NCI-H748 (cell line): ENCODE measurements around the gene GLIS1.

ENCODE experiments used
- DNase-seq: peaks from one replicate; lab custom pipeline; 2025; ENCODE audit not compliant: unreplicated experiment; lab: John Stamatoyannopoulos, UW

The GLIS1 gene

DNA sequence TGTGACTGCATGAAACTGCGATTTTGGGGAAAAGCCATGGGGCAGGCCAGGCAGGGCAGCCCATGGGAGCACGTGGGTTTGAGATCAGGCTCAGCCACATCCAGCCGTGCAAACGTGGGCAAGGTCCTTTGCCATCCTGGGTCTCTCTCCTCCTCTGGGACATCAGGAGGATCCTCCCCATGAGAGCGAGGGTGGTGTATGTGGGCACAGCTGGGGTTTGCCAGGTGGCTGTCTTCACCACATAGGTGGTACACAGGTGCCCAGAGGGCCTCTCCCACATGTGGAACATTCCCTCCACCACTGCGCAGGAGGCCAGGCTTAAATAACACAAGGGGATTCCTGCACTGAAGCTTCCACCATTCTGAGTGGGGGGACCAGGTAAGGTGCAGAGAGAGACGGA, 143.1 kb downstream of the GLIS1 start:
- DNase-seq = no peak

DNA sequence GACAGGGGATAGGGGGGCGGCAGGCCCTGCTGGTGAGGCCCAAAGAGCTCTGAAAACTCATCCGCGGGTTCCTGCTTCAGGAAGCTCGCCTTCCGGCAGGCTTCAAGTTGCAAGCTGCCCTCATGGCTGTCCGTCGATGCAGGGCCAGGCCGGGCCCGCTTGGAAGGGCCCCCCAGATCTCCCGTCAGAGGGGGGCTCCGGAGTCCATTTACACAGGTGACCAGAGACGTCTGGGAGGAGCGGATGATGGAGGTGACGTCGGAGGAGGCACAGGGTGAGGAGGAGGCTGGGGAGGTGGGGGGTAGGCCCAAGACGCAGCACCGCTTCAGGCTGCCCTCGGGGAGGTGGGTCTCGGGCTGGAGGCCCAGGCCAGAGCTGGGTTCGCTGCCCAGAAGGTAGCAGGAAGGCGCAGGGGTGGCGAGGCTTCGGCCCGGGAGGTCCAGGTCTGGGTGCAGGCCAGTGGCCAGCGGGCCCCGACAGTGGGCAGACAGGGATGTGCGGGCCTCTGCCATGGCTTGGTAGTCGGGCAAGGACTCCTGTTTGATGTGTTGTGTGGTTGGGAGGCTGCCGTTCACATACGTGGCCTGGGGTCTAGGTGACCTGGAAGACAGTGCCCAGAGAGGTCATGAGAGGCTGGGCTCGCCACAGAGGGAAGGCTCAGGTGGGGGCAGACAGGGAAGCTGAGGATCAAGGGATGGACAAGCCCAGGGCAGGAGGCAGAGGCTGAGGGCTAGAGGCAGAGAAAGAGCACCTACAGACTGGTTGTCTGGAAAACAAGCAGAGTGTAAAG, 144.4 kb downstream of the GLIS1 start:
- DNase-seq = no peak

DNA sequence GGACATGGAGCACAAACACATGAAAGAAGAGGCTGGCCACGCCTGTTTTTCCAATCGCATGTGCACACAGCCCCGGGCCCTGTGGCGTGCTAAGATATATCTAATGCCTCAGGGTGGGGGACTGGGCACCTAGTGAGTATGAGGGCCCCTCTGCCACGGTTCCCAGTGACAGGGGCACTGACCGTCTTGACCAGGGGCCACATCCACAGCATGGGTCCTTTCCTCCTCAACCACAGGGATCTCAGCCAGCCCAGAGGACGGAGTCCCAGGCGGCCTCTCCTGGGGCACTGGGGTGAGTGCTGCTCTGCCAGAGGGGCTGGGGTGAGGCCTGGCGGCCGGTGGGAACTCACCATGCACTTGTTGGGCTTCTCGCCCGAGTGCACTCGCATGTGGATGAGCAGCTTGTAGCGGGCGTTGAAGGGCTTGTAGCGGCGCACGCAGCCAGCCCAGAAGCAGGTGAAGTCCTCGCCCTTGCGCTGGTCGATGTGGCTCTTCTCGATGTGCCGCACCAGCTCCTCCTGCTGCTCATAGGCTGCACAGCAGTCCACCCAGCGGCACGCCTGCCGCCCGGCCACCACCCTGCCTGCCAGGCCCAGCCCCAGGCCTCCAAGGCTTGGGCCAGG, 145.1 kb downstream of the GLIS1 start:
- DNase-seq = no peak

DNA sequence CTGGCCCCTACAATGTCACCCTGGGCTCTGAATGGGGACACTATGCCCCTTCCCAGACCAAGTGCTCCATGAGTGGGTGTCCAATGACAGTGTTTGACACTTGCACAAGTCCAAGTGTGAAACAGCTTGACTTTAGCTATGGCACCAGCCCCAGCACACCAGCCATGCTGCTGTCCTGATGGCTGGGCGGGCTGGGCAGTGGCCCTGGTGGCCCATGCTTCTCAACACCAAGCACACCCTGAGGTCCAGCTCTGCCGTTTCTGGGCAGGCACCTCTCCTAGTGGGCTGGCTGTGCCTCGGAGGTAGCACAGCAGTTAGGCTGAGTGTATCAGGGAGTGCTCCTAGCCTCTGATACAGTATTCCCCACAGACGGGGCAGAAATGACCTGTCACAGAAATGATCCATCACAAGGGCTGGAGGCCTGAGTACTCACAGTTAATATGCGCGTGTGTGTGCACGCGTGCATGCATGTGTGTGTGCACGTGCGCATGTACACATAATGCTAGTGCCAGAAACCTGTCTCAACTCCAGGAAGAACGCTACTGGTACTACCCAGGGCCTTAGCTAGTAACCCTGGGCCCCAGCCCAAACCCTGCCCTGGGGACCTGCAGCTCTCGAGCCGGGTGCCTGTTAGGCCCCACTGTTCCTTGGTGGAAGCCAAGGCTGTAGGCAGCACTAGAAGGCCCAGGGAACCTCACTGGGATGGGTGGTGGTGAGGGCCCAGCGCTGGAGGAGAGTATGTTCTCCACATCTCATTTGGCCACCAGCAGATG, 145.8 kb downstream of the GLIS1 start:
- no peak for DNase-seq

DNA sequence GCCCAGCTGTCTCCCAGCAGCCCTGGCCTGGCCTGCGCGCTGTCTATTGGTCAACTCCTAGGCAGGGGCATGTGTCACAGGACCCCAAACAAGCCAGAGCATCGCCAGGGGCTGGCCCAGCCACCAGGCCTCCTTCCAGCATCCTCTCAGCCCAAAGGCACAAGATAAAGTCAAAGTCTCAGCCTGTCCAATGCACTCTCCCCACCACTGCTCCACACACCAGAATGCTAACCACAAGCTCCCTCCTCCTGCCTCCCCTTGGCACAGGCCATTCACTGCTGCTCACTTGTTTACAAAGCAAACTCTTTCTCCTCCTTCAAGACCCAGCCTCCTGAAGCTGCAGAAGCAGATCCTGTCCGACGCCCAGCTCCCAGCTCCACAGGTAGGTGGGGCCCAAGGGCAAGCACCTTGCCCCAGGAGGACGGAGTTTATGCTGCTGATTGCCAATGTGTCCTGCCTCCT, 146.4 kb downstream of the GLIS1 start:
- DNase-seq = peak; percentile 19

DNA sequence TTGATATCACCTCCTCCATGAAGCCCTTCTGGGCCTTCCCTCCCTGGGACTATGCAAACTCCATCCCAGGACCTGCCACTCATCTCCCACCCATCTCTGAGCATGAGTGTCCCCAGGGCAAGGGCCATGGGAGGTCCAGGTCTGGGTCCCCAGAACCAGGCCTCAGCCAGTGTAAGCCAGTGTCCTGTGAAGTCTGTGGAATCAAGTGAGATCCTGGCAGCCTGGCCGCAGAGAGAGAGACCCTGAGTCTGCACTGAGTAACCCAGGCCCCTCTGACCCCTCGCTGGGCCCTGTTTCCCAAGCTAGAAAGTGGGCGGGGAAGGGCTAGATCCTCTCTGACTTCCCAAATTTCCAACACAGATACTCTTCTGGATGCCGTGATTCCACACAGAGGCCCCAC, 147.0 kb downstream of the GLIS1 start:
- no peak for DNase-seq

DNA sequence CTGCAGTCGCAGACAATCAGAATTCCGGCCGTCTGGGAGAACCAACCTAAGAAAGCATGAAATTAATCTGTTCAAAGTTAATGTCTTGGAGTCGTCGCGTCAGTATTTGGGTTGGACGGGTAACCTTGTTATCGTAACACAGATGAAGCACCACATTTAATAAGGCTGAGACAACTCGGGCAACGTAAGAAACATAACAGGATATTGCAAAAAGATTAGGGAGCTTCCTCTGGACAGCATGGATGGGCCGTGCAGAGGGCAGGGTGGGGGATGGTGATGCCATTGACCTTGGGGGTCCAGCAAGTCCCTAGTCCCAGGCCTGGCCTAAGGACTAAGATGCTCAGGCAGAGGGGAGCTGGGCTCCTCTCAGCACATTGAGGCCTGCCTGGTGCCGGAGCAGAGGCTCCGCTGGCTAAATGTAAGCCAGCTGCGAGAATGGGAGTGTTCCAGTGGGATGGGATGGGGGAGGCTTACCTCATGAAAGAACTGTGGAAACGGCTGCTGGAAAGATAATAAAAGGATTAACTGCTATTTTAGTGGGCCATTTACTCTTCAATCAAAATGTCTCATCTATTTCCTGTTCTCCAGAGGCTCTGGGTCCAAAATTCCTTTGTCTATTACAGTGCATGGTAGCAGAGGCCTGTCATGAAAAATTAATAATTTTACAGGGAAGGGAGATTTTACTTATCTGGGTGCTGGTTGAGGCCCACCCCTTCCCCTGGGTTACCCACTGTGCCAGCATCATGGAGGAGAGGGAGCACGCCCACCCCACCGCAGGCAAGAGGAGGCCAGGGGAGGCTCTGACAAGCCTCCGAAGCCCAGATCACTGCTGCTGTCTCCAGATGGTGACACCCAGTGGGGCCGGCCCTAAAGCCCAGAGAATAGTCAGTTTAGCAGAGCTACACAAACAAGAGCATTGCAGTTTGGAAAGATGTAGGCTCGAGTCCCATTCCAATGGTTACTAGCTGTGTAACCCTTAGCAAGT, 148.1 kb downstream of the GLIS1 start:
- DNase-seq = no peak

- DNase-seq = no peak
Measured at GRCh38 chr1:53590104-53590503, 148.9 kb downstream of the GLIS1 start.

DNA sequence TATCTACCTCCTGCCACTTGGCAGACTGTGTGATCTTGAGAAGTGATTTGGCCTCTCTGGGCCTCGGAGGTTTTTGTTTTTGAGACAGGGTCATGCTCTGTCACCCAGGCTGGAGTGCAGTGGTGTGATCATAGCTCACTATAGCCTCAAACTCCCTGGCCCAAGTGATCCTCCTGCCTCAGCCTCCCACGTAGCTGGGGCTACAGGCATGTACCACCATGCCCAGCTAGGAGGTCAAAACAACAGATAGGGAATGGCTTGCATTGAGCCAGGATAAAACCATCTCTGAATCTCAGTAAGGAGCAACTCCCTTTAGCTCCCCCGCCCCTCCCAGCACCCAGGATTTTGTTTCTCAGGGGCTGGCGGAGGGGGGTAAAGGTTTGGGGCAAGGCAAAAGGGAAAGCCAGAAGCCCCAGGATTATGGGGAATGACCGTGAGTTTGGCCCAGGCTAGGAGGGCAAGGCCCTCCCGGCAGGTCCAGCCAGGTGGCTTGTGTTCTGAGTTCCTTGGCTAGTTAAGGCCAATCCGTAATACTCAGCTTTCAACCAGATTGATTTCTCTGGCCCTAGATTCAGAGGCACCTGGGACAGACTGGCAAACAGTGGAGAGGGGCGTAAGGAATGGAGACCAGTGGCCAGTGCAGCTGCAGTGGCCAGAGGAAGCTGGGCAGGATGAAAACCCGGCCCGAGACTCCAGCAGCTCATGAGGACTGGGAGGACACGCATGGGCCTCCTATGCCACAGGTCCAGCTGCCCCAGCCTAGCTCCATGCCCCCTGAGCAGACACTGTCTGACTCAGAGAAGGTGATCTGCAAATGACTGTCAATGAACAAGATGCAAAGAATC, 149.7 kb downstream of the GLIS1 start:
- no peak for DNase-seq

DNA sequence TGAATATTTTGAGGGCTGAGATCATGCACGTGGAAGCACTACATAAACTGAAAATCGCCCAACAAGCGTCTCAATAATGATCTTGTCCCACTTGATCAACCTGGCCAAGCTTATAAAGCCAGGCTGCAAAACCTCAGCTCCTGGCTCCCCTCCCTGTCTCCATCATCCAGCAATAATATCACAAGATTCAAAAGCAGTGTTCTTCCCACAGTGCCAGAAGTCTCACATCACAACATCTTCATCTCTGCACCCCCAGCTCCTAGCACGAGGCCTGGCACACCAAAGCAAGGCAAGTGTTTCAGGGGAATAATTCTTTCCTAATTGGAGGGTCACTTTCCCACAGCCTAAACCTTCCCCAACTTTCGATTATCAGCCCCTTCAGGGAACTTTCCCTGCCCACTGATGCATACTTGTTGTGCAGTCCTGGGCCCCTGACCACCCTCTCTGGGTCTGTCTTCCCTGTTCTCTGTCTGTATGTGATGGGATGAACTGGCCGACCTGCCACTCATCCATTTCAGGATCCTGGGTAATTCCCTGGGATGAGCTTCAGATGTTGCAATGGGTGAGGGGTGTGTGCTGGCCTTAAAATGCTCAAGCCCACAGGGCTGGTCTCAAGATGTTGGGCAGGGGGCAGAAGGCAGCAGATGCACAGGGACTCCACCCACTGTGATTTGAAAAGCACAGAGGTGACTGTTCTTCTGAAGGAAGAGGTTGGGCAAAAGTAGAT, 150.7 kb downstream of the GLIS1 start:
- no peak for DNase-seq

DNA sequence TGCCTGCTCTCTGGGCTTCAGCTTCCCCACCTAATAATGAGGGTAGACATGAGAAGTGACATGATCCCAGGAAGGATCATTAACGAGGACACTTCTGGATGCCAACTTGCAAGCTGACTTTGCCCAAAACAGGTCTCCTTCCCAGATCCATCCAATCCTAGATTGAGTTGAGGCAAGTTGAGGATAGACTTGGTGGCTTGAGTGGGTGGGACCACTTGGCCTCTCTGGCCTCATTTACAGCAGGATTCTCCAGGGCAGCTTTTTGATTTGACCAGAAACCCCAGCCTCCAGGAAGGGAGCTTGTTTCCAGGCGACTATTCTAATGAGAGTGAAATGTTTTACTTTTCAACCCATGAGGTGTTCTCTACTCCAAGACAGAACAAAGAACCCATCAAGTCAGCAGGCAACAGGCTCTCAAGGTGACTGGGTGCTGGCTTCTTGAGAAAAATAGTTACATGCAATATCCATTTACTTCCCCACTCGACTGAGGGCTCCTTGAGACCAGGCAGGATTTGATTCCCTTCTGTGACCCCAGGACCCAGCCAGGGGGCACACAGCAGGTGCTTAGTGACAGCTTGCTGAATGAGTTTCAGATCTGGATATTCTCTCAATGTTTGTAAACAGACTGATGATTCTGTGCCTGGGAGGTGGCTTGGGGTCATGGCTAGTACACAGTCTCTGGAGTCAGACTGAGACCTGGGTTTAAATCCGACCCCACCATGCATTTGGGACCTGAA, 151.5 kb downstream of the GLIS1 start:
- no peak for DNase-seq

DNA sequence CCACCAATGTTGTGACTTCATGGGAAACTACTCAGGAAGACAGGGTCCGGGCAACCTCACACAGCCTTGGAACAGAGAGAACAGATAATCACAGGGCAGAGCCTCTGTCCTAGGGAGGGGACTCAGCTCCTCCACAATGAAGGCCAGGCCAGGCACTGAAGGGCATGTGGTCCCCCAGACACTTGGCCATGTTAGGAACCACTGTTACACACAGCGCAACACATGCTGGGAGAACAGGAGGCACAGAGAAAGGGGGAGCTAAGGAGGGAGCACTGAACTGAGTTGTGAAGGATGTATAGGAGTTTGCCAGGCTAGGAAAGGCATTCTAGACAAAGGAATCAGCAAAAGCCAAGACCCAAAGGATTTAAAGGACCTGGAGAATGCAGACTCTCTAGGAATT, 152.2 kb downstream of the GLIS1 start:
- no peak for DNase-seq

DNA sequence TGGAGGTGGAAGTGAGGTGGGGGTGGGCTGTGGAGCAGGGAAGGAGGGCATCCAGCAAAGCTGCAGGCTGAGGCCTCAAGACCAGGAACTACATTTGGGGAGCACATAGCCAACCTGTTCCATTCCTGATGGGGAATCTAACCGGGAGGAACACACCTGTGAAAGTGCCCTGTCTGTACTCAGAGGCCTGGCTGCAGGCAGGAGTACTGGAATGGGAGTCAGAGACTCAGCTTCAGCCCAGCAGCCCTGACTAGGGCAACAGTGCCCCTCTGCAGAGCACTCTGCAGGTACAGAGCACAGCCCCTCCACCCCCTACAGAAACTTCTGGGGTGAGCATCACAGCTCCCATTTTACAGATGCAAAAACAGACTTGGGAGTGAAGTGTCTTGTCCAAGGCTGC, 153.4 kb downstream of the GLIS1 start:
- no peak for DNase-seq

- no peak for DNase-seq
Measured at GRCh38 chr1:53585129-53585528, 153.8 kb downstream of the GLIS1 start.

GRCh38 chr1:53584777-53585107, 154.2 kb downstream of the GLIS1 start:
- no peak for DNase-seq

- DNase-seq = no peak
Measured at GRCh38 chr1:53583868-53584776, 154.8 kb downstream of the GLIS1 start.

GRCh38 chr1:53583021-53583867, 155.7 kb downstream of the GLIS1 start:
- DNase-seq = no peak
